OCI-LY1 (cell line): Measurements from ENCODE around the gene SH3GLB1.
"Not testable (repeated sequence)": the region's sequence is repeated elsewhere in the genome, so short reads cannot be mapped to it uniquely, and the experiment has no call there.

ENCODE experiments used
- H2AFZ ChIP-seq: fragments of 200-600 bp; sonication (generic), shearing (Covaris generic); 2 replicates; pipeline ENCODE4 v1.6.0; 2014; ENCODE audit warnings: antibody characterized with exemption, mild to moderate bottlenecking, low read length
- H3F3A ChIP-seq: fragments of 200-600 bp; sonication (generic), shearing (Covaris generic); 2 replicates; pipeline ENCODE4 v1.6.0; 2014; ENCODE audit warnings: mild to moderate bottlenecking, antibody characterized with exemption, low read length, moderate library complexity; ENCODE audit not compliant: insufficient read depth
- H3K27ac ChIP-seq: fragments of 200-600 bp; sonication (generic); 2 replicates; pipeline ENCODE4 v1.5.1; 2014; ENCODE audit warnings: low read length, mixed run types, mild to moderate bottlenecking, low read depth; ENCODE audit not compliant: poor library complexity, severe bottlenecking
- H3K27me3 ChIP-seq: fragments of 200-600 bp; sonication (generic); 2 replicates; pipeline ENCODE4 v1.6.0; 2014; ENCODE audit warnings: antibody characterized with exemption, mild to moderate bottlenecking, low read length, moderate library complexity; ENCODE audit not compliant: insufficient read depth
- H3K36me3 ChIP-seq: fragments of 200-600 bp; sonication (generic); 2 replicates; pipeline ENCODE4 v1.6.1; 2014; ENCODE audit warnings: mild to moderate bottlenecking, antibody characterized with exemption, low read length, moderate library complexity, mixed read lengths; ENCODE audit not compliant: insufficient read depth
- H3K4me1 ChIP-seq: fragments of 200-600 bp; sonication (generic); 2 replicates; pipeline ENCODE4 v1.5.1; 2014; ENCODE audit warnings: mild to moderate bottlenecking, low read length, moderate library complexity; ENCODE audit not compliant: insufficient read depth, severe bottlenecking
- H3K4me2 ChIP-seq: fragments of 200-600 bp; sonication (generic), shearing (Covaris generic); 2 replicates; pipeline ENCODE4 v1.6.1; 2014; ENCODE audit warnings: low read length
- H3K4me3 ChIP-seq: fragments of 200-600 bp; sonication (generic); 2 replicates; pipeline ENCODE4 v1.5.1; 2014; ENCODE audit warnings: low read length, low read depth, mild to moderate bottlenecking, mixed read lengths; ENCODE audit not compliant: poor library complexity, severe bottlenecking
- H3K79me2 ChIP-seq: fragments of 200-600 bp; shearing (Covaris generic); 2 replicates; pipeline ENCODE4 v1.6.1; 2016; ENCODE audit warnings: mixed run types, low read length, mixed read lengths; ENCODE audit not compliant: insufficient read depth
- H3K9ac ChIP-seq: fragments of 200-600 bp; sonication (generic), shearing (Covaris generic); 2 replicates; pipeline ENCODE4 v1.6.1; 2014; ENCODE audit warnings: mild to moderate bottlenecking, low read length, mixed read lengths
- H3K9me2 ChIP-seq: fragments of 200-600 bp; sonication (generic), shearing (Covaris generic); 2 replicates; pipeline ENCODE4 v1.6.1; 2014; ENCODE audit warnings: low read depth, mild to moderate bottlenecking, low read length, mixed read lengths
- H3K9me3 ChIP-seq: fragments of 200-600 bp; shearing (Covaris generic); 2 replicates; pipeline ENCODE4 v1.6.1; 2014; ENCODE audit warnings: low read length, mixed read lengths
- H4K20me1 ChIP-seq: fragments of 200-600 bp; sonication (generic), shearing (Covaris generic); 2 replicates; pipeline ENCODE4 v1.6.0; 2016; ENCODE audit warnings: mild to moderate bottlenecking, low read length; ENCODE audit not compliant: insufficient read depth
- CTCF ChIP-seq: fragments of 200-600 bp; sonication (generic), shearing (Covaris generic); IDR thresholded peaks from 2 replicates; pipeline ENCODE4 v1.5.1; 2017; ENCODE audit warnings: mild to moderate bottlenecking, antibody characterized with exemption, low read length, moderate library complexity, mixed read lengths
- EZH2 ChIP-seq: fragments of 200-600 bp; sonication (generic), shearing (Covaris generic); IDR thresholded peaks from 2 replicates; pipeline ENCODE4 v1.8.0; 2017; ENCODE audit warnings: borderline replicate concordance, mixed run types, mild to moderate bottlenecking, antibody characterized with exemption, low read length, moderate library complexity, mixed read lengths

SH3GLB1 gene

GRCh38 chr1:86704458-86704971 is at the start of gene SH3GLB1:
SH3GLB1 (plus strand) TSS chr1:86704576; CDS start chr1:86704900, 324 bp downstream.
- H3K9me2 ChIP-seq = no peaks in the 10 kb centered on the region
- H4K20me1 ChIP-seq = no peaks in the 10 kb centered on the region
- TF ChIP-seq EZH2 = no peak
- peak; percentile 83 for TF ChIP-seq CTCF
- peak within 1 kb of the TSS; percentile 66 for H3K9ac ChIP-seq
- H3K27ac ChIP-seq = peak within 1 kb of the TSS; percentile 78
- H3K36me3 ChIP-seq = no peaks in the 10 kb centered on the region; the same call in 1 of the 2 replicates
- H3F3A ChIP-seq = no peaks in the 10 kb centered on the region
- peak within 1 kb of the TSS; percentile 90 for H2AFZ ChIP-seq
- H3K4me3 ChIP-seq = peak within 1 kb of the TSS; percentile 69
- H3K9me3 ChIP-seq = no peaks in the 10 kb centered on the region
- no peaks in the 10 kb centered on the region for H3K27me3 ChIP-seq
- peak within 1 kb of the TSS; percentile 68 for H3K4me2 ChIP-seq
- peaks cover 27% of the 10 kb centered on the region for H3K4me1 ChIP-seq
- peaks cover 42% of the 10 kb centered on the region for H3K79me2 ChIP-seq

GRCh38 chr1:86658381-86658780 is 46.0 kb upstream of the SH3GLB1 start:
- not testable (repeated sequence) for H3K36me3 ChIP-seq, H2AFZ ChIP-seq, H3K4me3 ChIP-seq, H4K20me1 ChIP-seq, H3K4me1 ChIP-seq, H3K9ac ChIP-seq, H3K9me2 ChIP-seq, H3K9me3 ChIP-seq, H3K4me2 ChIP-seq, H3K79me2 ChIP-seq, H3K27ac ChIP-seq, H3K27me3 ChIP-seq, H3F3A ChIP-seq

- no peaks in the 10 kb centered on the region for H3F3A ChIP-seq
- H2AFZ ChIP-seq = no peak overlapping the region
- H3K4me1 ChIP-seq = no peaks in the 10 kb centered on the region
- H3K27ac ChIP-seq = no peak overlapping the region
- H3K9me2 ChIP-seq = no peaks in the 10 kb centered on the region
- H3K36me3 ChIP-seq = no peaks in the 10 kb centered on the region
- no peaks in the 10 kb centered on the region for H4K20me1 ChIP-seq
- H3K27me3 ChIP-seq = no peaks in the 10 kb centered on the region
- TF ChIP-seq EZH2 (no peak), CTCF (no peak)
- no peaks in the 10 kb centered on the region for H3K9me3 ChIP-seq
- H3K9ac ChIP-seq = no peak overlapping the region
- no peak overlapping the region for H3K4me2 ChIP-seq
- no peaks in the 10 kb centered on the region for H3K79me2 ChIP-seq
- no peak overlapping the region for H3K4me3 ChIP-seq
These were observed 38.0 kb upstream of the SH3GLB1 start for GRCh38 chr1:86666368-86666767.

- H3K9ac ChIP-seq = no peak overlapping the region
- H2AFZ ChIP-seq = no peak overlapping the region
- no peaks in the 10 kb centered on the region for H4K20me1 ChIP-seq
- no peak overlapping the region for H3K4me3 ChIP-seq
- H3K27ac ChIP-seq = no peak overlapping the region
- no peaks in the 10 kb centered on the region for H3F3A ChIP-seq
- H3K4me1 ChIP-seq = no peaks in the 10 kb centered on the region
- H3K9me3 ChIP-seq = no peaks in the 10 kb centered on the region
- H3K4me2 ChIP-seq = no peak overlapping the region
- H3K36me3 ChIP-seq = no peaks in the 10 kb centered on the region
- TF ChIP-seq EZH2 (no peak), CTCF (peak; percentile 33; the same call in 1 of the 2 replicates)
- H3K9me2 ChIP-seq = no peaks in the 10 kb centered on the region
- no peaks in the 10 kb centered on the region for H3K79me2 ChIP-seq
- no peaks in the 10 kb centered on the region for H3K27me3 ChIP-seq
These were observed 16.8 kb upstream of the SH3GLB1 start for GRCh38 chr1:86687595-86687994.
